ENCODE results near the gene TFPI2.

Gene TFPI2

GRCh38 chr7:93902777-93903423 is 12.3 kb upstream of the TFPI2 start:
- DNase-seq = no peak

- no peak for DNase-seq
Observed at GRCh38 chr7:93897680-93898079, 7.1 kb upstream of the TFPI2 start.

GRCh38 chr7:93895859-93896600 is 5.5 kb upstream of the TFPI2 start:
- DNase-seq = no peak

GRCh38 chr7:93894966-93895640 is 4.5 kb upstream of the TFPI2 start:
- DNase-seq = no peak

- no peak for DNase-seq
Observed at GRCh38 chr7:93894426-93894825, 3.9 kb upstream of the TFPI2 start.

- DNase-seq = peak; percentile 13
Observed at GRCh38 chr7:93890041-93890463, 501 bp downstream of the TFPI2 start.

GRCh38 chr7:93889261-93889660 is 1.3 kb downstream of the TFPI2 start:
- no peak for DNase-seq

- no peak for DNase-seq
Observed at GRCh38 chr7:93884541-93884940, 6.0 kb downstream of the TFPI2 start.

- no peak for DNase-seq
Observed at GRCh38 chr7:93883917-93884345, 6.6 kb downstream of the TFPI2 start.

GRCh38 chr7:93883078-93883916 is 7.3 kb downstream of the TFPI2 start:
- DNase-seq = no peak

GRCh38 chr7:93882468-93882867 is 8.1 kb downstream of the TFPI2 start:
- DNase-seq = no peak

GRCh38 chr7:93879356-93879755 is 11.2 kb downstream of the TFPI2 start:
- DNase-seq = no peak

- DNase-seq = no peak
Observed at GRCh38 chr7:93877742-93878141, 12.8 kb downstream of the TFPI2 start.

- no peak for DNase-seq
Observed at GRCh38 chr7:93873998-93874574, 16.5 kb downstream of the TFPI2 start.

GRCh38 chr7:93866886-93867285 is 23.7 kb downstream of the TFPI2 start:
- DNase-seq = no peak

- no peak for DNase-seq
Observed at GRCh38 chr7:93862651-93863050, 27.9 kb downstream of the TFPI2 start.

- DNase-seq = no peak
Observed at GRCh38 chr7:93861325-93861949, 29.1 kb downstream of the TFPI2 start.

GRCh38 chr7:93860261-93860660 is 30.3 kb downstream of the TFPI2 start:
- DNase-seq = no peak

- no peak for DNase-seq
Observed at GRCh38 chr7:93858857-93859256, 31.7 kb downstream of the TFPI2 start.

GRCh38 chr7:93856323-93856722 is 34.2 kb downstream of the TFPI2 start:
- DNase-seq = no peak

- no peak for DNase-seq
Observed at GRCh38 chr7:93855797-93856196, 34.8 kb downstream of the TFPI2 start.

- DNase-seq = no peak
Observed at GRCh38 chr7:93854480-93854879, 36.1 kb downstream of the TFPI2 start.
